Stimulated activated CD4-positive, alpha-beta T cell treated with anti-CD3 and anti-CD28 coated beads, Interleukin-15, amount 100 ng/mL, for 24 hours (primary cell): ENCODE measurements around the gene DIS3L.
"Not testable (repeated sequence)": the region's sequence is repeated elsewhere in the genome, so short reads cannot be mapped to it uniquely, and the experiment has no call there.

Source experiments
- DNase-seq: peaks from one replicate; pipeline ENCODE4 v3.0.0-alpha.2; 2020

The DIS3L gene

DNA sequence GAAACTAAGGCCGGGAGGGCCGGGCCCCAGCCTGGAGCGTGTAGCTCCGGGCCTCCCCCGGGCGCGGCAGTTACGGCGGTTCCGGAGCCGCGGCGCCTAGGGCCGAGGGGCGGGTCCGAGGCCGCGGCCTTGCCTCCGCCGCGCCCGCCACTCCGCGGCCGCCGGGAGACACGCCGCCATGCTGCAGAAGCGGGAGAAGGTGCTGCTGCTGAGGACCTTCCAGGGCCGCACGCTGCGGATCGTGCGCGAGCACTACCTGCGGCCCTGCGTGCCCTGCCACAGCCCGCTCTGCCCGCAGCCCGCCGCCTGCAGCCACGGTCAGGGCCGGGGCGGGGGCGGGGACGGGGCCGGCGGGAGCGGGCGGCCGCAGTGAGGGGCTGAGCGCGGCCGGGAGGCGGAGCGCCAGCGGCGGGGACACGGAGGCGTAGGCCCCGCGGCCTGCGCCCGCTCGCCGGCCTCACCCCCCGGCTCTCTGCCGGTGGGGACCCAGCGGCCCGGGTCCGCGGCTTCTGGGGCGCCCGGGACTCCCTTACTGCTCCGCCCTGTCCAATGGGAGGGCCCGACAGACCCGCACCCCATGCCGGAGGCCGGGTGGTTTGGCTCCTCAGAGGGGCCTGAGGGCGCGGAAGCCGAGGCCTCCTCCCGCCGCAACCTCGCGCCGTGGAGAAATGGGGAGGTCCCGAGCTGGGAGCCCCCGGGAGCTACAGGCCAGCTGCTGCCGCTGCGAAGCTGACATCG lies at the start of gene DIS3L:
TSS of gene DIS3L (plus strand) at position 150 of the 738 bp plus-strand sequence. CDS start at position 179, 29 bp downstream.
- peak; percentile 75 for DNase-seq

DNA sequence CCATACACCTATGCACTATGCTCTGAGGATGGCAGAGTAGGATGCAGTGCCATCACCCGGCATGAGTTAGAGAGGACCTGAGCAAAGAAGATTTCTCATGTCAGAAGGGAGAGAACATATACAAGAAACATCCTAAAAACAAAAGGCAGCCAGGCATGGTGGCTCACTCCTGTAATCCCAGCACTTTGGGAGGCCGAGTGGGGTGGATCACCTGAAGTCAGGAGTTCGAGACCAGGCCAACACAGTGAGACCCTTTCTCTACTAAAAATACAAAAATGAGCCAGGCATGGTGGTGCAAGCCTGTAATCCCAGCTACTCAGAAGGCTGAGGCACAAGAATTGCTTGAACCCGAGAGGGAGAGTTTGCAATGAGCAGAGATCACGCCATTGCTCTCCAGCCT lies 47.5 kb upstream of the DIS3L start:
- not testable (repeated sequence) for DNase-seq

DNA sequence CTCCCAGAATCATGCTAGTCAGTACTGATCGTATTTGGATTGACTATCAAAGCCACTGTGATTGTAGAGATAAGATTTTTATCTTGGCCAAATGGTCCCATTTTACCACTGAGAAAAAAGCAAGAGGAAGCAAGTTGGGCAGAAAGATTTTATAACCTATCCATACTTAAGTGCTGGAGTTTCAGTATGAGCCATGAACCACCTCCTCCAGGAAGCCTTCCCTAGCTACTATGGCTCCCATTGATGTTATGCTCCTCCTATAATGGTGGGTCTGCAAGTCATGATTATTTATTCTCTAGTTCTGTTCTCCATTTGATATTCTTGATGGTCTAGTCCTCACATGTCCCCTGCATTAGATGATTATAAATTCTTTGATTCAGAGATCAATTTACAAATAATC lies 46.4 kb upstream of the DIS3L start:
- DNase-seq: no peak

DNA sequence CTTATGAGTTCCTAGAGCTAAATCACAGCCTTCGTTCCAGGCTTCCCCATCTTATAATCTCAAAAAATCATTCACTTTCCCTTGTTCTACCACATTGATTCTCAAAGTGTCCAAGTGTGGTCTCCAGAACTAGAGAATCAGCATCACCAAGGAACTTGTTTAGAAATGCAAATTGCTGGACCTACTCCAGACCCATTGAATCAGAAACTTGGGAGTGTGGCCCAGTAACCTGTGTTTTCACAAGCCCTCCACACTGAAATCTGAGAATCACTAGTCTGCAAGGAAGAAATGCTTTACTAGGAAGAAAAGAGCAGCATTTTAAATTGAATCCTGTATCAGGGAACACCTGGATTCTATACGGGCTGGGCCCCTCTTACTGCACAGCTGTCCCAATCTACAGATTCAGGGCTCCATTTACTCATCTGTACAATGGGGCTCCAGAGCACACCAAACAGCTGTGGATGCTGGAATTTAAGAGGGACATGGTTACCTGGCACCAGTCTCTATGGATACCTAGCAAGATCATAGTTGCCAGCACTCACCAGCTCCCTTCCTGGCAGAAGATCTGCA lies 43.7 kb upstream of the DIS3L start:
- no peak for DNase-seq

DNA sequence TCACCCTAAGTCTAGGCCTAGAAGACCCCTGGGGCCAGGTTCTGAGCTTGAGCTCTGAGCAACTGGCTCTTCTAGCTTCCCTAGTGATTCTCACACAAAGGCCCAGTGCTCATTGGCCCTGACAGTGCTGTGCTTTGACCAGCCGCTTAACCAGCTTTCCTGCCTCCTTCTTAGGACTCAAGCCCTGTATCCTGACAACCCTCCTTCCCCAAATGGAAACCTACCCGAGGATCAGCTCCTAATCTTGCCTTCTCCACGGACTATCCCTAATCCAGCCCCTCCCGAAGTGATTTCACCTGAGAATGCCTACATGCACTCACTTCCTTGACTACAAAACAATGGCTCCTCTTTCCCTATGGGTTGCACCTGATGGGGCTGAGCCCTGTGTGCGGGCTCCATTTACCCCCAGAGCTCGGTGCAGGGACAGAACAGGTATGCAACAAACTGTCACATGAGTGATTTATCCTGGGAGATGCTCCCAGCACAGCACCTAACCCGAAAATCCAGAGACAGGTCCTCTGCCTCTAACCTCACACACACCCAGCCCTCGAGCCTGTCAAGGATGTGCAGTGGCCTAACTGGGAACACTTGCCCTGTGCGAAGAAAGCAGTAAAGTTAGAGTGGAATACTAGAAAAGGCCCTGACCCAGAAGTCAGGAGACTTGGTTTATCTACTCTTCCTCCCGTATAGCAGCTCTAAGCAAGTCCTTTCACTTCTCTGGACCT lies 42.1 kb upstream of the DIS3L start:
- DNase-seq: no peak

DNA sequence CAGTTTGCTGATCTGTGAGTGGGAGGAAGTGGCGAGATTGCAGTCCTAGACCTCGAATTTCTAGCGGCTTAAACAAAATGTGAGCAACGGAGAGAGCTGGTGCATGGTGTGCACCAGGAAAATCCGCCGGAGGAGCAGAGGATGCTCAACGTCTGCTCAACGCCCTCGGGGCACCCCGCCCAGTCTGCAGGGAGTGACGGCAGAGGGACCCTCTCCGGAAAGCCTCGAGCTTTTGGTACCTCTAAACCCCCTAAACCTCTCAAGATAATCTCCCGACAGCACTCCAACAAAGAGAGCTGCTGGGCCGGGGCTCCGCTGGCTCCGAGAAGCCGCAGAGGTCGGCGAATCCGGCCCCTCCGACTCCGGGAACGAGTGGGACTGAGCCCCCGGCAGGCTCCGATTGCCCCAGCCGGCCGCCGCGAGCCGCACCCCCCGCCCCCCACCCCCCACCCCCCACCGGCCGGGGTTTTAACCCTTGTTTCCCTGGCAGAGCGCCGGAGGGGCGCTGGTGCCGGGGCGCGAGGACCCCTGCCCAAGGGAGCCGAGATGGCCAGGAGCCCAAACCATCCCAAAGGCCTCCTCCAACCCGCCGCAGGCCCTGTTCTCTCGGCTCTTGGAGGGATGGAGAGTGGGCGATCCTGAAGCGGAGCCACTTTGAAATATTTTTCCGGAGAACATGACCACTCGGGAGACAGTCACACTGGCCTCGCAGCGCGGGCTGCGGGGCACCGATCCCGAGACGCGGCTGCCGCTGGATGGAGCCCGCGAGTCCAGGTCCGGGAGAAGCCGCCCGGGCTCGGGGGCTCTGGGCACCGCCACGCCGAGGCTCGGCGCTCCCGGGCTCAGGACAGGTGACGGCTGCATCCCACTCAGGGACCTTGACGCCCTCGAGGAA lies 41.3 kb upstream of the DIS3L start:
- DNase-seq: peak; percentile 72

DNA sequence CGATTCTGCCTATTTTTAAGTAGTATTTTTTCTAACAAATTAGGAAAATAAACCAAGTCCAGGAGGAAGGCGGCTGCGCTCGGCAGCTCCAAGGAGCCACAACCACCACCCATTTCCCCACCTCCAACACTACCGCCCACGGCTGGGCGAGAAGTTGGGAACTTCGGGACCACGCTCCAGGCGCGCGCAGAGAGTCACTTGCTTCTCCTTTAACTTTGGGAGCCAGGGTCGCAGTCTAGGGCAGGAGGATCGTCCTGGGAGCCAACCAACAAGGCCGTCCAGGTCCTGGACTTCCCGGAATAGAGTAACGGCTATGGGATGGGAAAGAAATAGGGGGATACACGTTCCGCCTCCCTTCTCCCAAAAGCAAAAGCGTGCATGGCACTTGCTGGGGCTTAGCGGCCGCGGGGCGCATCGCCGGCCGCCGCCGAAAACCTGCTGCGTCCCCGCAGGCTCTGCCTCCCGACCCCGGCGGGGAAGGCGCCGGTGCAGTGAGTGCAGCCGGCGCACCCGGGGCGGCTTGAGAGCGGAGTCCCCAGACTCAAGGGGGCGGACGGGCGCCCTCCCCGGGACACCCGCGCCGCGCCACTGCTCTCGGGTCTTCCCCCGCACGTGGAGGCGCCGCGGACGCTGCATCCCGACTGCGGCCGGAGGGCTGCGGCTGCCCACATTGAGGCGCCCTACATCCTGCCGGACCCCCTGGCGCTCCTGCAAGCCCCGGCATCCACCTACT lies 40.5 kb upstream of the DIS3L start:
- DNase-seq: peak; percentile 50

DNA sequence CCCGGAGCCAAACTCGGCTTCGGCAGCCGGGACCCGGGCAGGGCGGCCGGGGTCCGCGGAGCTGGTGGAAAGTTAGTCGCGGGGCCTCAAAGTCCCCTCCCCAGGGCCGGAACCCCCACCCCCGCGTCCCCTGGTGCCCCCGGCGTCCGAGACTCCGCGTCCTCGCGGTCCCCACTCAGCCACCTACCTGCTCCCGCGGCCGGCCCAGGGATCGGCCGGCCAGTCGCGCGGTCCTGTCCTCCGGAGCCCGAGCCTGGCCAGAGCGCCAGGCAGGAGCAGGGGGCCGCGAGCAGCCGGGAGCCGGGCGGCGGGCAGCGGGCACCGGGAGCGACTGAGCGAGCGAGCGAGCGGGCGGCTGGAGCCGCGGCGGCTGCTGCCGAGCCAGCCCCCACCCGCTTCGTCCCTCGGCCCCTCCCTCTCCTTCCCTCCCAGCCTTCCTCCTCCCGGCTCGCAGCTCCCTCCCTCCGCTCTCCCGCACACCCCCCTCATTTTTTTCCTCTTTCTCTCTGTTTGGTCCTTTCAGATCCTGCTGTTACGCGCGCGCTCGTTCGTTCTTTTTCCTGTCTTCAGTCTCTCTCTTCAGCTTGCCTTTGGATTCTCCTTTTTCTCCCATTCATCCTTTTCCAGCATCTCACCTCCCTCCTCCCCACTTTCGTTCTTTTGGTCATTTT lies 39.8 kb upstream of the DIS3L start, which contains the start of gene MEGF11:
TSS of gene MEGF11 (minus strand) at position 333 of the 671 bp plus-strand sequence. CDS start 125,347 bp downstream, outside the sequence.
- peak; percentile 15 for DNase-seq

DNA sequence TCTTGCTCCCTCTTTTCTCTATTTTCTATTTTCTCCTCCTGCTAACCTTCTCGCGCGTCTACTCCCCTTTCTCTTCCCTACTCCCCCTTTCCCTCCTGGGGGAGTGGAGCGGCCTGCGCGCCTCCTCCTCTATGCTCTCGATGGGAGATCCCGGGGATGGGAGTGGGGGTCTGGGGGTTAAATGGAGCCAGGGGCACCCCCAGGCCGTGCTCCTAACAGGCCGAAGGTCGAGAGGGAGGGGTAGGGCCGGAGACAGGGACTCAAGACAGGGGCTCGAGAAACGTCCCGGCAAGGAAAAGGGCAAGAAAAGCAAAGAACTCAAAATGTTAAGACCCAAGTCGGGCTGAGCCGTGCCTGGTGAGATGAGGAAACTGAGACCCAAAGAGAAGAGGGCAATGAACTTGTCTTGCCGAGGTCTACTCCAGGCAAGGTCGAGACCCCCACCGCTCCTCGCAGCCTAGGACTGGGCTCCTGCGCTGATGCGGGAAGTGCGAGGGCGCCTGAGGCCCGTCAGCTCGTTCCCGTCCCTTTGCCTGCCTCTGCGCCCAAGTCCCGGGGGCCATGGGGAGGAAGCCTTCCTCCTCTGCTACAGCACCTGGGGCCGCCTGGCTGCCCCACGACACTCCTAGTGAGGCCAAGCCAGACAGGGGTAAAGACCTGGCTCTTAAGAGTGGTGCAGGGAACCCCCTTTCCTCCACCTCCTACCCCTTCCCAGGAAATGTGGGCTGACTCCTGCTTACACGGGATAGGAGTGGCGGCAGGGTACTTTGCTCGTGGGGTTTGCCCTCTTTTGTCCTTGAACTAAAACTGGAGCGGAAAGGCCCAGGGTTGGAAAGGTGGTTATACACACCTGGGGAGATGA lies 39.0 kb upstream of the DIS3L start:
- DNase-seq: peak; percentile 7

DNA sequence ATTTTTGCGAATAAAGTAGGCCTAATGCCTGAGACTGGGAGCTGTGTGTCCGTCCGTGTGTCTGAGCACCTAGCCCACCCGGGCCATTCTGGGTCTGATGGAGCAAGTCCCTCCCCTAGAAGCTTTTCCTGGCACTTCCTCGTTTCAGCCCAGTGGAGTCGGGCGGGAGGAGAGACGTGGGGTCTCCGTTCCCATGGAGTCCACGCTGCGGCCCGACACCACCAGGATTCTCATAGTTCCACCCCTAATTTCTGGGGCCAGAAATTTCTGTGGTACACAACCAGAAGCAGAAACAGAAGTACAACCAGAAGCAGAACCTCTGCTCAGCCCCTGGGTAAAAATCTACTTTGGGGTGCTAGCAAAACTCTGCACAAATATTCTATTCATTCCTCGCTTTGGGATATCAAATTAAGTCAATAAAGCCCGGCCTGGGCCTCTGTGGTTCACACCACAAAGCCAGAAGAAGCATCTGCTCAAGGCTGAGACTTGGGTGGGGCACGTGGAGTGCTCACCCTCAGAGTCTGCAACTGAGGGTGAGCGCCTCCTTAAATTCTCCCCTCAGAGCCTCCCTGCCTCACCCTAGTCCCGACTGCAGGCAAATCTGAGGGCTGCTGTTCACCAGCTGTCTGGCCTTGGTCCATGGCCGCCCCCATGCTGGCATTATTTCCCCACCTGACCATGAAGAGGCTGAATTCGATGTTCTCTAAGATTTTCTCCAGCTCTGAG lies 38.3 kb upstream of the DIS3L start:
- DNase-seq: no peak

DNA sequence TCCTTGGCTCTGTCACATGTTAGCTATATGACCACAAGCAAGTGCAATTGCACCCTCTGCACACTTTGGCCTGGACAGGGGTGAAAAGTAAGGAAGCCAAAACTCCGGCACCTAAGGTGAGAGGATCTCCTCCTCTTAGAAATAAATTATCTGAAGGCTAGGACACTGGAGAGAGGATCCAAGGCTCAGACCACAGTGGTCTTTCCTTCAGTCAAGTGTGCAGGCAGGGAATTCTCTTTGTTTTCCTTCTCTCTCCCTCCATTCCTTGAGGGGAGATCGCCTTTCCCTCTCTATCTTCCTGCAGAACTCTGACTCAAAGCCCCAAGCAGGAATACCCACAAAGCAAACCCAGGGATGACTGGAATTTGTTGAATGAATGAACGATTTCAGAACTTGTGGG lies 36.7 kb upstream of the DIS3L start:
- no peak for DNase-seq

DNA sequence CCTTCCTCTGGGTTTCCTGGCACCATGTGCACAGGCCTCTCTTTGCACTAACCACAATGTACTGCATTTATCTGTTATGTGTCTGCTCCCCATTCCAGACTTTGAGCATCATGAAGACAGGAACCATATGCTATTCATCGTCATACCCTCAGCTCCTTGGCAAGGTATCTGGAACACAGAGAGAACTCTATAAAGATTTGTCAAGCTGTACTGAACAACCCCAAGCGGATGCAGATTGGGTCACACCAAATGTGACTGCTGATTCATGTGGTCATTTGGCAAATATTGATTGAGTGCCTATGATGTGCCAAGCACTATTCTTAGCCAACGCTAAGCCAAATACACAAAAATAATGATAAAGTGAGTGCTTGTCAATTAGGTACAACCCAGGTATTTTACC lies 32.3 kb upstream of the DIS3L start:
- DNase-seq: no peak

DNA sequence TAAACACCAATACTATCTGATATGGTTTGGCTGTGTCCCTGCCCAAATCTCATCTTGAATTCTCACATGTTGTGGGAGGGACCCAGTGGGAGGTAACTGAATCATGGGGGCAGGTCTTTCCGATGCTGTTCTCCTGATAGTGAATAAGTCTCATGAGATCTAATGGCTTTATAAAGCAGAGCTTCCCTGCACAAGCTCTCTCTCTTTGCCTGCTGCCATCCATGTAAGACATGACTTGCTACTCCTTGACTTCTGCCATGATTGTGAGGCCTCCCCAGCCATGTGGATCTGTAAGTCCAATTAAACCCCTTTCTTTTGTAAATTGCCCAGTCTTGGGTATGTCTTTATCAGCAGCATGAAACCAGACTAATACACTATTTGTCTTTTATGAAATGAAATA lies 30.5 kb upstream of the DIS3L start:
- not testable (repeated sequence) for DNase-seq

DNA sequence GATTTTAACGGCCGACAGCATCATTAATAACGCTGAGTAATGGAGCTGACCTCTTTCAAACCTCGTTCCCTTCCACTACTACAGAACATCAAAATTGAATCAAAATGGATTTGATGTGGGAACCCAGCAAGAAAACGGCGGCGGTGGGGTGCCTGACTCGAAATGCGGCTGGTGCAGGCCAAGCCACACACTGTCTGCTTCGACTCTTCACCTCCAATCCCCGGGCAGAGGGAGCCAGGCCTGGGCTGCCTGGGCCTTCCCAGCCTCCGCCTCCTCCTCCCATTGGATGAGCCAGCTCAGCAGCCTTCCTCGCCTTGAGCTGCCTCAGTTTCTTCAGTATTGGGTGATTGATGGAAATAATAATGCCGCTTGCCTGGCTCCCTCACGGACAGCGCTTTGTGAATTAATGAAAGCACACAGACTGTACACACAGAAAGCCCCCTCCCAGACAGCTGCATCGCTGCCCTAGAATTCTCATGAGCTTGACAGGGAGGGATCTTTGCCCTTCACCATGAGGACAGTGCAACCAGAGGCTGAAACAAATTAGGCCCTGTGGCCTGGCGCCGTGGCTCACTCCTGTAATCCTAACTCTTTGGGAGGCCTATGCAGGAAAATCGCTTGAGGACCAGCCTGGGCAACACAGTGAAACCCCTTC lies 28.4 kb upstream of the DIS3L start:
- no peak for DNase-seq

DNA sequence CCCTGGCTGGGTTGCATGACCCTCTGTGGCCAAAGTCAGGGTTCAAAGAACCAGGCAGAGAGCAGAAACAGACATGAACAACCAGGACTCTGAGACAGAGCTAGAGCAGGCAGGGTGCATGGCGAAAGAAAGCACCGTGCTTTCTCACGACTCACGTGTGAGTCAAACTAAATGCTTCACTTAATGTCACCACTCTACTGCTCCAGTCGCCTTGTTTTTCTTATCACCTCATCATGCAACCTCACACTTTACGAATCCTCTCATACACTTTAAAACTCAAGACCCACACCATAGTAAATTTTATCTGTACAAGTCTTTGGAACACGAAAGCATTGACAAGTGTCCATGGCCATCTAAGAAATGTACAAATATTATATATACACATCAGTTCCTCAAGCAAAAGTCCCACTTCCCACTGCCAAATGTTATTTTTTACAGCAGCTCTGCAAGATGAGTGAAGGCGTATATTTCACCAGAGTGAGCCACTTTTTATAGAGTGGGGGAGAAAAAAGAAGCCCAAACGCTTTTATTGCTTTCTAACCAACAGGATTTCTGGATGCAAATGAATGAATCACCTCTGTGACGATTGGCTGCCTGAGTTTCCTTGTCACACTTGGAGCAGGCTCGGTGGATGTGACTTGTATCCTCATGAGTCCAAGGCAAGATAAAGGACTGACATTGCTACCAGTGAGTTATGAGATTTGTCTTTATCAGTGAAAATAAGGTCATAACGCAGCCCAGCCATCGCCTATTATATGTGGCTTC lies 23.9 kb upstream of the DIS3L start:
- no peak for DNase-seq

DNA sequence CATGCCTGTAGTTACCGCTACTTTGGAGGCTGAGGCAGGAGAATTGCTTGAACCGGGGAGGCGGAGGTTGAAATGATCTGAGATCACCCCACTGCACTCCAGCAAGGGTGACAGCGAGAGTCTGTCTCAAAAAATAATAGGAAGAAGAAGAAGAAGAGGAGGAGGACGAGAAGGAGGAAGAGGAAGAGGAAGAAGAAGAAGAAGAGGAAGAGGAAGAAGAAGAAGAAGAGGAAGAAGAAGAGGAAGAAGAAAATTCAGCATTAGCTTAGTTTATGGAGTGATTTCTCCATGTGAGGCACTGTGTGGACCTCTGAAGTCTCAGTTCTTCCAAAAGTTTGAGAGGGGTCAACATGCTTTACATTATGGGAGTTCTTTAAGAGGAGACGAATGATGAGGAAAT lies 22.4 kb upstream of the DIS3L start:
- no peak for DNase-seq

DNA sequence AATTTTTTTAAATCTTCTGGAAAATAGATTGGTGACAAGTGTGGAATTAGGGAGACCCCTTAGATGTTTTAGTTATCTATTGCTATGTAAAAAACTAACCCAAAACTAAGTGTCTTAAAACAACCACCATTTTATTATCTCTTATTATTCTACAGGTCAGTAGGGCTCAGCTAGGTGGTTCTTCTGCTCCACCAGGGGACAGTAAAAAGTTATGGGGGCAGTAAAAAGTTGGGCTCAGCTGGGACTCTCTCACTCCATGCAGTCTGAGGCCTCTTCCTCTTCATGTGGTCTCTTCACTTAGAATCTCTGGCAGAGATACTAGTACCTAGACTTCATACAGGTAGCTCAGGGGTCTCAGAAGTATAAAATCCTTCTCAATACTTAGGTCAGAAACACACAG lies 18.0 kb upstream of the DIS3L start:
- DNase-seq: no peak

DNA sequence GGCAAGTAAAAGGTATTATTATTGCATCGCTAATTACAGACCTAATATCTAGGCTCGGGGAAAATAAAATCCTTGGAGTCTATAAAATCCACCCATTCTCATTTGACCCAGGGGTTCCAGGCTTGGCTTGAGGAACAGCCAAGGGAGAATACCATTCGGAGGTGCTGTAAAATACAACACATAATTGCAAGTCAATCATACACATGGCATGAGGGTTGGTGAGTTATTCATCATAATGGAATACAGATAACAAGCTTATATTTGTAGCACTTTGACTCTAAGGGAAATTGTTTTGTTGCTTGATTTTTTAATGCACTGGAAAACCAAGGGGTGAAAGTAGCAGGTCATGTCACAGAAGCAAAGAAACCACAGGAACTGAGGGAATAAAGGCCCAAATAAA lies 16.8 kb upstream of the DIS3L start:
- no peak for DNase-seq

DNA sequence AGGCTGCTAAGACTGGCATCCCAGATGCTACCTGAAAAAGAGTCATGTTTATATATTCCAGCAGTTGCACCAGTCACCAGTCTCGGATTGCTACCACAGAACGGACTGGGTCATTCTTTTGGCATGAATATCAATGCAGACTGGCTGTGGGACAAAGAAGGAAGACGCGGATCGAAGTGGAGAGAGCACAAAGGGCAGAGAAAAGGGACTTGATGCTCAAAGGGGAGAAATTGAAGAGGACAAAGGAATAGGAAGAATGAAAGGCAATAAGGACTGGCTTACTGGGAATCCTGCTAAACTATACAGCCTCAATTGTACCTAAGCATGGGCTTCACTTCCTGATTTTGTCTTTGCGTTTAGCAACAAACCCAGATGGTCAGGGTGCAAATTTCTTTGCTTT lies 15.3 kb upstream of the DIS3L start:
- no peak for DNase-seq
